Peyer's patch (tissue), 4 donors: ENCODE data around the gene ACSL5.

ENCODE experiments used
- POLR2A ChIP-seq, 2 donors: fragments of 450-650 bp; IDR thresholded peaks; one replicate each; pipeline ENCODE4 v1.5.1; 2017; ENCODE audit warnings: antibody characterized with exemption in 2 of 2, mild to moderate bottlenecking in 2 of 2, moderate library complexity in 2 of 2
- TF ChIP-seq, protein P1 (sequence below), 6 experiments: fragments of 450-650 bp in 4 of 6; fragments of 200-600 bp in 2 of 6; sonication (generic) in 1 of 6; IDR thresholded peaks; one replicate each; pipeline ENCODE4 v1.5.1; 2017 to 2019; ENCODE audit warnings: antibody characterized with exemption in 6 of 6, mild to moderate bottlenecking in 3 of 6, moderate library complexity in 1 of 6

DNA sequence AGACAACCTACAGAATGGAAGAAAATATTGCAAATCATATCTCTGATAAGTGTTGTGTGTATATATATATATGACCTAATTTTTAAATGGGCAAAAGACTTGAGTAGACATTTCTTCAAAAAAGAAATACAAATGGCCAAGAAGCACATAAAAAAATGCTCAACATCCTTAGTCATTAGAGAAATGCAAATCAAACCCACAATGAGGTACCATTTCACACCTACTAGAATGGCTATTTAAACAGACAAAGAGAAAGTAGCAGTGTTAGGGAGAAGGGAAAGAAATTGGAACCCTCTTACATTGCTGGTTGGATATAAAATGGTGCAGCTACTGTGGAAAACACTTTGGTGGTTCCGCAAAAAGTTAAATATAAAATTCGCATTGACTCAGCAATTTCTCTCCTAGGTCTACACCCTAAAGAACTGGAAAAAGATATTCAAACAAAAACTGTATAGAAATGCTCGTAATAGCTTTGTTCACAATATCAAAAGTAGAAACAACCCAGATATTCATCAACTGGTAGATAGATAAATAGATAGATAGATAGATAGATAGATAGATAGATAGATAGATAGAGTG is 16.3 kb downstream of the ACSL5 start:
- TF ChIP-seq, protein P1, sequence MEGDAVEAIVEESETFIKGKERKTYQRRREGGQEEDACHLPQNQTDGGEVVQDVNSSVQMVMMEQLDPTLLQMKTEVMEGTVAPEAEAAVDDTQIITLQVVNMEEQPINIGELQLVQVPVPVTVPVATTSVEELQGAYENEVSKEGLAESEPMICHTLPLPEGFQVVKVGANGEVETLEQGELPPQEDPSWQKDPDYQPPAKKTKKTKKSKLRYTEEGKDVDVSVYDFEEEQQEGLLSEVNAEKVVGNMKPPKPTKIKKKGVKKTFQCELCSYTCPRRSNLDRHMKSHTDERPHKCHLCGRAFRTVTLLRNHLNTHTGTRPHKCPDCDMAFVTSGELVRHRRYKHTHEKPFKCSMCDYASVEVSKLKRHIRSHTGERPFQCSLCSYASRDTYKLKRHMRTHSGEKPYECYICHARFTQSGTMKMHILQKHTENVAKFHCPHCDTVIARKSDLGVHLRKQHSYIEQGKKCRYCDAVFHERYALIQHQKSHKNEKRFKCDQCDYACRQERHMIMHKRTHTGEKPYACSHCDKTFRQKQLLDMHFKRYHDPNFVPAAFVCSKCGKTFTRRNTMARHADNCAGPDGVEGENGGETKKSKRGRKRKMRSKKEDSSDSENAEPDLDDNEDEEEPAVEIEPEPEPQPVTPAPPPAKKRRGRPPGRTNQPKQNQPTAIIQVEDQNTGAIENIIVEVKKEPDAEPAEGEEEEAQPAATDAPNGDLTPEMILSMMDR (IDR thresholded peaks at IDR 0.05), result no peak
- no peak for TF ChIP-seq POLR2A (IDR thresholded peaks at IDR 0.05)
